HFF-Myc (cell line): ENCODE measurements around the gene EXOC3.

Experiments
- DNase-seq: peaks from one replicate; pipeline ENCODE4 v3.0.0-alpha.2; 2011; ENCODE audit warnings: low read depth; ENCODE audit errors: extremely low read depth
- H3K4me3 ChIP-seq: replicated peaks from 2 replicates; pipeline ENCODE4 v1.5.1; 2011; ENCODE audit warnings: low read depth, mild to moderate bottlenecking, control low read depth, low read length
- TF ChIP-seq, protein P1 (sequence below): IDR thresholded peaks from 2 replicates; pipeline ENCODE4 v1.5.1; 2012; ENCODE audit warnings: mild to moderate bottlenecking, low read depth, low read length, control low read depth; ENCODE audit errors: missing control alignments

EXOC3 gene

DNA sequence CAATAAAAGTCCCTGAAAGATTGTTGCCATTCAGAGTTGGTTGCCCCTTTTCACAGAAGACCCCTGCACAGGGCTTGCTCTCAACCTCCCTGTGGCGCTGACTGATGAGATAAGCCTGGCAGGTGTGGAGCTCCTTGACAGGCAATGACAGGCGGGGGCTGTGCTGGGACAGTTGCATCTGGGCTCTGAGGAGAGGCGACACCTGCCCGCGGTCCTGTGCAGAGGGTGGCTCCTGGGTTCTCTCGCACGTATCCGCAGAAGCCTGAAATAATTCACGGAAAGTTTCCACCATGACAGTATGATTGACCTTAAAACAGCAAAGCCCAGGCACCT lies 19.8 kb upstream of the EXOC3 start:
- no peak for DNase-seq
- TF ChIP-seq, protein P1, sequence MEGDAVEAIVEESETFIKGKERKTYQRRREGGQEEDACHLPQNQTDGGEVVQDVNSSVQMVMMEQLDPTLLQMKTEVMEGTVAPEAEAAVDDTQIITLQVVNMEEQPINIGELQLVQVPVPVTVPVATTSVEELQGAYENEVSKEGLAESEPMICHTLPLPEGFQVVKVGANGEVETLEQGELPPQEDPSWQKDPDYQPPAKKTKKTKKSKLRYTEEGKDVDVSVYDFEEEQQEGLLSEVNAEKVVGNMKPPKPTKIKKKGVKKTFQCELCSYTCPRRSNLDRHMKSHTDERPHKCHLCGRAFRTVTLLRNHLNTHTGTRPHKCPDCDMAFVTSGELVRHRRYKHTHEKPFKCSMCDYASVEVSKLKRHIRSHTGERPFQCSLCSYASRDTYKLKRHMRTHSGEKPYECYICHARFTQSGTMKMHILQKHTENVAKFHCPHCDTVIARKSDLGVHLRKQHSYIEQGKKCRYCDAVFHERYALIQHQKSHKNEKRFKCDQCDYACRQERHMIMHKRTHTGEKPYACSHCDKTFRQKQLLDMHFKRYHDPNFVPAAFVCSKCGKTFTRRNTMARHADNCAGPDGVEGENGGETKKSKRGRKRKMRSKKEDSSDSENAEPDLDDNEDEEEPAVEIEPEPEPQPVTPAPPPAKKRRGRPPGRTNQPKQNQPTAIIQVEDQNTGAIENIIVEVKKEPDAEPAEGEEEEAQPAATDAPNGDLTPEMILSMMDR = no peak
- no peak overlapping the region for H3K4me3 ChIP-seq

DNA sequence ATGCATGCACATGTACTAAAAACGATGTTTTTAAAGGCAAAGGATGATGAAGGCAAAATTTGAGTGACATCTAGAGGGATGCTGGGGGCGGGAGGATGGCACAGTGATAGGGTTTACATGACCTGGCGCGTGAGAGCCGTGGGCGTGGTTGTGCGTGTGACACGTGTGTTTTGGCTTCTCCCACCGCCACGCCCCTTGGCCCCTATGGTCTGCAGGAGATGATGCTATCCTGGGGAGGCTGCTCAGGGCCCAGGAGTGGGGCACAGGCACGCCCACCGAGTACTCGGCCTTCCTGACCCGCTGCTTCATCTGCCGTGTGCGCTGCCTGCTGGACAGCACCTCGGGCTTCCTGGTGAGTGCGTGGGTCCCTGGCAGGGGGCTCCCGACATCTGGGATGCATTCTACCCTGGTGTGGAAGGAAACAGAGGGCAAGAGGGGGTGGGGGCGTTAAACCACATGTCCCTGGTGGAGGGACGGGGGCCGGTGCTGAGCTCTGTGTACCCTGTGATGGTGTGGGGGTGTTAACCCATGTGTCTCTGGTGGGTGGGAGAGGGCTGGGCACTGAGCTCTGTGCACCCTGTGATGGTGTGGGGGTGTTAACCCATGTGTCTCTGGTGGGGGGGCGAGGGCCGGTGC lies 19.2 kb upstream of the EXOC3 start:
- TF ChIP-seq, protein P1 = no peak
- H3K4me3 ChIP-seq = no peak overlapping the region
- no peak for DNase-seq

DNA sequence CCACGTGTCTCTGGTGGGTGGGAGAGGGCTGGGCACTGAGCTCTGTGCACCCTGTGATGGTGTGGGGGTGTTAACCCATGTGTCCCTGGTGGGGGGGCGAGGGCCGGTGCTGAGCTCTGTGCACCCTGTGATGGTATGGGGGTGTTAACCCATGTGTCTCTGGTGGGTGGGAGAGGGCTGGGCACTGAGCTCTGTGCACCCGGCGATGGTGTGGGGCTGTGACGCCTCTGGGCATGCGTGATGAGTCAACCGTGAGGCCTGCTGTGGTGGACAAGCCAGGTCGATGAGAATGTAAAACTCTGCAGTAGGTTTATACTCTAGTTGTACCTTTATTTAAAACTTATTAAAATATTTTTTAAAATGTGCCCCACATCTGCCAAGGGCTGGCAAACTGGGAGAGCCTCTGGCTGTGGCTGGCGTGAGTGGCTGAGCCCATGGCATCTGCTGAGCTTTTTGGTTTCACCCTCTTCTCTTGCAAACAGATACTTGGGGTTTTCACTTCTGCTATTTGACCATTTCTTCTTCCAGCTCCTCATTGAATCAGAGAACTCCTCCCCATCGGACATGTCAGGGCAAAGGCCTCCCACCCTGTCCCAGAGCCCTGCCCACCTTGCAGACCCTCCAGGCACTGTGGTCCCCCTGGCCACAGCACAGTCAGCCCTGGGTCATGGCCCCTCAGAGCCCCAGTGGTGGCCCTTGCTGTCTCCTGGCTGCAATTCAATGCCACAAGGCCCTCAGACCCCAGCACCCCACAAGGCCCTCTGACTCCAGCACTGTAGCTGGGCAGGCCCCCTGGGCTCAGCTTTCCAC lies 18.5 kb upstream of the EXOC3 start:
- TF ChIP-seq, protein P1 = no peak
- no peak overlapping the region for H3K4me3 ChIP-seq
- no peak for DNase-seq

DNA sequence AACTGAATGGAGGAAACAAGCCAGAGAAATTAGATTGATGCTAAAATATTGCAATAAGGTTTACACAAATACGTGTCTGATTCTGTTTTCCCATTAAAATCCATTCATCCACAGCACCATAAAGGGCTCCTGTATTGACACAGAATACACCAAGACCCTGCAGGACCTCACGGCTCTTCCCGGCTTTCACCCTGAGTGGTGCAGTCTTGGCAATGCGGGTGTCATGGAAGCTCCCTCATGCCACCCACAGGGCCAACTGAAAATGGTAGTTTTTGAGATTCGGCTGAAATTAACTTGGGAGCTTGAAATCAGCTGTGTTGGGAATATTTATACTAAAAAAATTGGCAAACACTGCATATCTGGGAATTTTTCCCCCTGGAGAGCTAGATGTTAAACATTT lies 17.3 kb upstream of the EXOC3 start:
- TF ChIP-seq, protein P1 = no peak

DNA sequence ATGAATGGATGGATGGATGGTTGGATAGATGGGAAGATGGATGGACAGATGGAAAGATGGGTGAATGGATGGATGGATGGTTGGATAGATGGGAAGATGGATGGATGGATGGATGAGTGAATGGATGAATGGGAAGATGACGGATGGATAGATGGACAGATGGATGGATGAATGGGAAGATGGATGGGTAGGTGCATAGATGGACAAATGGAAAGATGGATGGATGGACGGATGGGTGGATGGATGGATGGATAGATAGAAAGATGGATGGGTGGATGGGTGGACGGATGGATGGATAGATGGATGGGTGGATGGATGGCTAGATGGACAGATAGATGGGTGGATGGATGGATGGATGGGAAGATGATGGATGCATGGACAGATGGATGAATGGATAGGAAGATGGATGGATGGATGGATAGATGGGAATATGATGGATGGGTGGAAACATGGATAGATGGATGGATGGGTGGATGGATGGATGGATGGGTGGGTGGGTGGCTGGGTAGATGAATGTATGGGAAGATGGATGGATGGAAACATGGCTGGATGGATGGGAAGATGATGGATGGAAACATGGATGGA lies 16.5 kb upstream of the EXOC3 start:
- no peak for DNase-seq
- TF ChIP-seq, protein P1 = no peak
- no peak overlapping the region for H3K4me3 ChIP-seq

More for the DNA sequence above, 17.3 kb upstream of the EXOC3 start:
- no peak for DNase-seq
- H3K4me3 ChIP-seq = no peak overlapping the region

DNA sequence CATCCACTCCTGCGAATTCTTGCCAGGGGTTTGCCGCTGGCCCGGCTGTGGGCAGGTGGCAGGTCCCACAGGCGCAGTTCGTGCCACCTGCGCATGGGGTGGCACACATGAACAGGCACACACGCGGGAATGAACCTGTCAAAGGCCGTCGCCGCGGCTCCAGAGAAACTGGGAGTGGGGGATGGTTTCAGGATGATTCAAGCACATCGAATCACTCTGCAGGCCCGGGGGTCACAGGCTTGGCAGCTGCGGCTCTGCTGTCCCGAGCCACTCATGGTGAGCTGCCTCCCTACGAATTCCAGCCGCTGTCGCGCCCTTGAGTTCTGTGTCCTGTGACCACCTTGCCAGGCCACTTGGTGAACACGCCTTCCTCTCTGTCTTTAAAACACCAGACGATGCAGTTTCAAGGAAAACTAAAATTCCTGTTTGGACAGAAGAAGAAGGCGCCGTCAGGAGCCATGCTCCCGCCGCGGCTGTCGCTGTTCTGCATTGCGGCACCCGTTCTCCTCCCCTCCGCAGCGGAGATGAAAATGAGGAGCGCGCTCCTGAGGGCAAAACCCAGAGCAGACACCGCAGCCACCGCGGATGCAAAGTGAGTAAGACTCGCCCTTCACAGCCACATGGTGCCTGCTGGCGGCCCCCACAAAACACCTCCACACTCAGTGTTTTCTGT lies 15.4 kb upstream of the EXOC3 start:
- H3K4me3 ChIP-seq = no peak overlapping the region
- DNase-seq = no peak
- TF ChIP-seq, protein P1 = no peak
